ENCODE measurements around the gene LRFN5.

The LRFN5 gene

DNA sequence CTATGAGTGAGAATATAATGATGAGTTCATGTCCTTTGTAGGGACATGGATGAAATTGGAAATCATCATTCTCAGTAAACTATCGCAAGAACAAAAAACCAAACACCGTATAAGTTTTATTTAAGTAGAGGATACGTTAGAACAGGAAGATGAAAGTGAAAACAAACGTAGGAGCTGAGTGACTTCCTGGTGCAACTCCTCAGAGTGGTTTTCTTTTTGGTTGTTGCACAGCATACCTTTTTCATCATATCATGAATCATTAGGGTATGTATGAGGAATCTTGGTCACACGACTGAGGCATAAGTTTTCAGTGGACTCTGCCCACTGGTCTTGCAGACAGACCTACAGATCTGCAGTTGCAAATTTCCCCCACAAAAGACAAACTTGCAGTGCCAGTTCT is 199.0 kb downstream of the LRFN5 start:
- Histone ChIP-seq H3K27me3 (replicated peaks) (no peaks in the 10 kb centered on the region), H3K36me3 (replicated peaks) (no peaks in the 10 kb centered on the region), H3K4me3 (ENCODE audit: low read depth, low read length) (no peak overlapping the region), H3K27ac (no peak overlapping the region)
- in situ Hi-C loops (cut with HindIII; ENCODE audit: low pct_ligation_motif_present, low sequenced_read_pairs) = no loop called here
- TF ChIP-seq, protein P1, sequence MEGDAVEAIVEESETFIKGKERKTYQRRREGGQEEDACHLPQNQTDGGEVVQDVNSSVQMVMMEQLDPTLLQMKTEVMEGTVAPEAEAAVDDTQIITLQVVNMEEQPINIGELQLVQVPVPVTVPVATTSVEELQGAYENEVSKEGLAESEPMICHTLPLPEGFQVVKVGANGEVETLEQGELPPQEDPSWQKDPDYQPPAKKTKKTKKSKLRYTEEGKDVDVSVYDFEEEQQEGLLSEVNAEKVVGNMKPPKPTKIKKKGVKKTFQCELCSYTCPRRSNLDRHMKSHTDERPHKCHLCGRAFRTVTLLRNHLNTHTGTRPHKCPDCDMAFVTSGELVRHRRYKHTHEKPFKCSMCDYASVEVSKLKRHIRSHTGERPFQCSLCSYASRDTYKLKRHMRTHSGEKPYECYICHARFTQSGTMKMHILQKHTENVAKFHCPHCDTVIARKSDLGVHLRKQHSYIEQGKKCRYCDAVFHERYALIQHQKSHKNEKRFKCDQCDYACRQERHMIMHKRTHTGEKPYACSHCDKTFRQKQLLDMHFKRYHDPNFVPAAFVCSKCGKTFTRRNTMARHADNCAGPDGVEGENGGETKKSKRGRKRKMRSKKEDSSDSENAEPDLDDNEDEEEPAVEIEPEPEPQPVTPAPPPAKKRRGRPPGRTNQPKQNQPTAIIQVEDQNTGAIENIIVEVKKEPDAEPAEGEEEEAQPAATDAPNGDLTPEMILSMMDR (IDR thresholded peaks at IDR 0.05; ENCODE audit: low read depth, low read length, missing control alignments) = no peak
- no peak for DNase-seq

DNA sequence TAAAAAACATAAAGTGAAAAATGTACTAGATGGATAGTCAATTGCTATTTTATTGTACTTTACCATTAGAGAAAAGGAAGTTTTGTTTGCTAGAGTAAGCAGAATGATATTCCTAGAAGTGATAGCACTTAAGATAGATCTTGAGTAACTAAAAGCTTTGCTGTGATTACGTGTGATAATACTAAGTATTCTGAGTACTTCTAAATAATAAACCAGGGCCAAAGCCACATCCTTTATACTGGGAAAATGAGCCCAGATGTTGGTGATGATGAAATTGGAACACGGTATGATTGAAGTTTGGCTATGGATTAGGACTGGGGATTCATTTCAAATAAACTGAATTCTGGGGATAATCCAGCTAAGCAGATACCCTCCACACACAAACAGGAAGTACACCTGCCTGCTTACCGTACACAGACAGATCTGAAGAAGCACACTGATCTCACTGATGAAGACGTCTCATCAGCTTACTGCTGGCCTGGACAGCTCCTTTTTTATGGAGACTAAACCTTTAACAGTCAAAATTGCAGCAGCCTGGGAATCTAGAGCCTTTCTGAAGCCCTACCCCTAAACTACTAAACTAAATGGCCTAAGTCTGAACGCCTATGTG is 199.8 kb downstream of the LRFN5 start:
- DNase-seq = no peak
- no peaks in the 10 kb centered on the region for H3K27me3 ChIP-seq (replicated peaks)
- TF ChIP-seq, protein P1 (IDR thresholded peaks at IDR 0.05; ENCODE audit: low read depth, low read length, missing control alignments) = no peak
- in situ Hi-C loops (cut with HindIII; ENCODE audit: low pct_ligation_motif_present, low sequenced_read_pairs) = no loop called here
- no peaks in the 10 kb centered on the region for H3K36me3 ChIP-seq (replicated peaks)
- no peak overlapping the region for H3K4me3 ChIP-seq (ENCODE audit: low read depth, low read length)
- H3K27ac ChIP-seq = no peak overlapping the region

DNA sequence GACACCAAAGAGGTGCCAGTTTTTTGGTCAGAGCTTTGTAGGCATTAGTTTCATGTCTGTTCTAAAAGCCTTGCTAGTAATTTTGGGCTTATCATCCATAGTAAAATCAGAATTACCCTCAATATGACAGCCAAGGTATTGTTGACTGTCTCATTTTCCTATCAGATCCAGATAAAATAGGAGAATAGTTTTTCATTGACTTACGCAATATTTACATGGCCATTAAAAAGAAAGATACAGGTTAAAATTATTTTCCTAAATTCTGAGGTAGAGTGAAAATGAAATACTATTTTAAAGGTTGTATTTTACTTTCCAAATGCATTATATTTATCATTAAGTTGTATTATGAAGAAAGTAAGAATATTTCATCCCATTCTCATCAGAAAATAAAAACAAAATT is 203.7 kb downstream of the LRFN5 start:
- Histone ChIP-seq H3K36me3 (replicated peaks) (no peaks in the 10 kb centered on the region), H3K4me3 (ENCODE audit: low read depth, low read length) (no peak overlapping the region), H3K27me3 (replicated peaks) (no peaks in the 10 kb centered on the region), H3K27ac (no peak overlapping the region)
- in situ Hi-C loops (cut with HindIII; ENCODE audit: low pct_ligation_motif_present, low sequenced_read_pairs) = no loop called here
- TF ChIP-seq, protein P1 (IDR thresholded peaks at IDR 0.05; ENCODE audit: low read depth, low read length, missing control alignments) = no peak
- no peak for DNase-seq

DNA sequence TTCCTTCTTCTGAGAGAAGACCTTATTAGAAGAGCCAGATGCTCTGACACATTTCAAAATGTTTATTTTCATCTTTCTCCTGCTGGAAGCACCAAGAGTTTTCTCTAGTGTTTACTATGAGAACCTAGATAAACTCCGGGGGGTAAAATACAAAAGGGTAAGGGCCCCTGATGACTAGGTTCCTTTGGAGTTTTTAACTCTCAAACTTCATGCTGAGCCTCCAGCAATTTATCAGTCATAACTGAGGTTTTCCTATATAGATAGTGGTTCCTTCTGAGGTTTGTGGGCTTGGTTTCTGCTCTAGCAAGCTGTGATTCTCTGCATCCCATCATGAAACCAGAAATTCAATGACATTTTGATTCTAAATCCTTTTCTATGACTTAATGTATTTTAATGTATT is 210.9 kb downstream of the LRFN5 start:
- no peak overlapping the region for H3K27ac ChIP-seq
- in situ Hi-C loops (cut with HindIII; ENCODE audit: low pct_ligation_motif_present, low sequenced_read_pairs) = no loop called here
- peak; percentile 1 for DNase-seq
- TF ChIP-seq, protein P1 (IDR thresholded peaks at IDR 0.05; ENCODE audit: low read depth, low read length, missing control alignments) = no peak
- H3K36me3 ChIP-seq (replicated peaks) = no peaks in the 10 kb centered on the region
- H3K4me3 ChIP-seq (ENCODE audit: low read depth, low read length) = no peak overlapping the region
- H3K27me3 ChIP-seq (replicated peaks) = no peaks in the 10 kb centered on the region

DNA sequence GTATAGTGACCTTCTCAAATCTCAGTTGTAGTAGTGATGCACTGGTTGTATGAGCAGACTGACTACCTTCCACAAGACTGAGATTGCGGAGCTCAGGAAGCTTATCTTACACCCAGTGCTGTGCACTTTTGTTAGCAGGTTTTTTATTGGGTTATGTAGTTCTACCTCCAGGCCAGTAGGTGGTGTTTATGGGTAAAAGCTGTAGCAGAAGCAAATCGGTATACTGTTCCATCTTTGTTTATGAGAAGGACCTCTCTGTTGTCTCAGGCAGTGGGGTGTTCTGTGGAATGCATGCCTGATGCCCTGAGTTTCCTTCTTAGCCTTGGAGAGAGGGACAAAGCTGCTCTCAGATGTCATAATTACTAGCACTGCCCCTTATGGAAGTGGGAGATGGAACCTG is 217.8 kb downstream of the LRFN5 start:
- Histone ChIP-seq H3K27me3 (replicated peaks) (no peaks in the 10 kb centered on the region), H3K36me3 (replicated peaks) (no peaks in the 10 kb centered on the region), H3K4me3 (ENCODE audit: low read depth, low read length) (no peak overlapping the region), H3K27ac (no peak overlapping the region)
- in situ Hi-C loops (cut with HindIII; ENCODE audit: low pct_ligation_motif_present, low sequenced_read_pairs) = no loop called here
- no peak for DNase-seq
- TF ChIP-seq, protein P1 (IDR thresholded peaks at IDR 0.05; ENCODE audit: low read depth, low read length, missing control alignments) = peak; percentile 23

DNA sequence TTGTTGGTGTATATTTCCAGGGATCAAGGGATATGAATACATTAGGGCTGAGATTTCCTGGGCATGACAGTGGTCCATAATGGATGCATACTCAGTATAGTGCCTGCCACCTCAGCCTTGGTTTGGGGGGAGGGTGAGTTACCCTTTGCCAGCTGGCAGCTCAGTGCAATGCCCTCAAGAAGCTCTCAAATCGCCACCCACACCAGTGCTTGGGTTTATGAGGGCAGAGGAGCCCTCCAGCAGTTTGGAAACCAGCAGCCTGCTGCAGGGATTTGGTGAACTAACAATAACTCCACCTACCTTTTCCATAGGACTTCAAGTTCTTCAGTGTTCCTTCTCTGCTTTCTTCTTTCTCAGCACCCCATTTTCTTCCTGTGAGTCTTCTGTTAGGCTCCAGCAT is 218.9 kb downstream of the LRFN5 start:
- in situ Hi-C loops (cut with HindIII; ENCODE audit: low pct_ligation_motif_present, low sequenced_read_pairs) = no loop called here
- Histone ChIP-seq H3K27me3 (replicated peaks) (no peaks in the 10 kb centered on the region), H3K4me3 (ENCODE audit: low read depth, low read length) (no peak overlapping the region), H3K36me3 (replicated peaks) (no peaks in the 10 kb centered on the region), H3K27ac (no peak overlapping the region)
- TF ChIP-seq, protein P1 (IDR thresholded peaks at IDR 0.05; ENCODE audit: low read depth, low read length, missing control alignments) = no peak
- DNase-seq = no peak
